ENCODE results near the gene SLC36A4.
"Not testable (repeated sequence)": the region's sequence is repeated elsewhere in the genome, so short reads cannot be mapped to it uniquely, and the experiment has no call there.

The SLC36A4 gene

GRCh38 chr11:93197380-93198214 is at the start of gene SLC36A4:
Gene SLC36A4 (minus strand): TSS chr11:93197991. CDS start chr11:93197832, 159 bp downstream.
- peak; percentile 91 for DNase-seq

GRCh38 chr11:93246790-93247189 is 49.0 kb upstream of the SLC36A4 start:
- not testable (repeated sequence) for DNase-seq

GRCh38 chr11:93244018-93244417 is 46.2 kb upstream of the SLC36A4 start:
- no peak for DNase-seq

GRCh38 chr11:93239966-93240365 is 42.2 kb upstream of the SLC36A4 start:
- DNase-seq, result no peak

GRCh38 chr11:93238956-93239355 is 41.2 kb upstream of the SLC36A4 start:
- DNase-seq, result no peak

GRCh38 chr11:93236741-93237675 is 39.2 kb upstream of the SLC36A4 start:
- peak; percentile 7 for DNase-seq

GRCh38 chr11:93234602-93235207 is 36.9 kb upstream of the SLC36A4 start:
- peak; percentile 74 for DNase-seq

- no peak for DNase-seq
These were observed 32.1 kb upstream of the SLC36A4 start for GRCh38 chr11:93229876-93230275.

- no peak for DNase-seq
These were observed 27.9 kb upstream of the SLC36A4 start for GRCh38 chr11:93225662-93226061.

GRCh38 chr11:93221539-93221938 is 23.7 kb upstream of the SLC36A4 start:
- no peak for DNase-seq

- no peak for DNase-seq
These were observed 22.3 kb upstream of the SLC36A4 start for GRCh38 chr11:93220078-93220477.

- DNase-seq, result no peak
These were observed 21.6 kb upstream of the SLC36A4 start for GRCh38 chr11:93219440-93219839.

- no peak for DNase-seq
These were observed 18.8 kb upstream of the SLC36A4 start for GRCh38 chr11:93216511-93217101.

GRCh38 chr11:93213622-93214021 is 15.8 kb upstream of the SLC36A4 start:
- DNase-seq, result no peak

GRCh38 chr11:93212094-93212493 is 14.3 kb upstream of the SLC36A4 start:
- DNase-seq, result no peak

- DNase-seq, result no peak
These were observed 11.7 kb upstream of the SLC36A4 start for GRCh38 chr11:93209466-93209865.

GRCh38 chr11:93208663-93209270 is 11.0 kb upstream of the SLC36A4 start:
- no peak for DNase-seq

- DNase-seq, result no peak
These were observed 1.8 kb upstream of the SLC36A4 start for GRCh38 chr11:93199616-93200015.

- DNase-seq, result no peak
These were observed 539 bp upstream of the SLC36A4 start for GRCh38 chr11:93198215-93198845.

- no peak for DNase-seq
These were observed 893 bp downstream of the SLC36A4 start for GRCh38 chr11:93196816-93197379.

- no peak for DNase-seq
These were observed 3.0 kb downstream of the SLC36A4 start for GRCh38 chr11:93194673-93195291.

Data from stimulated activated CD4-positive, alpha-beta T cell treated with anti-CD3 and anti-CD28 coated beads, Interleukin-15, amount 100 ng/mL, for 24 hours (primary cell).